NCI-H748 treated with DMSO at 0.1 percent for 48 hours (cell line): ENCODE data around the gene UBA3.

ENCODE experiments used
- DNase-seq: peaks from one replicate; lab custom pipeline; 2025; lab: John Stamatoyannopoulos, UW

UBA3 gene

GRCh38 chr3:69011096-69011730 lies 69.0 kb downstream of the UBA3 start:
- DNase-seq, result no peak

GRCh38 chr3:69009559-69010410 lies 70.4 kb downstream of the UBA3 start:
- no peak for DNase-seq

- DNase-seq, result no peak
Measured at GRCh38 chr3:69008980-69009379, 71.2 kb downstream of the UBA3 start.

- no peak for DNase-seq
Measured at GRCh38 chr3:69005791-69006482, 74.2 kb downstream of the UBA3 start.

- DNase-seq, result no peak
Measured at GRCh38 chr3:69005071-69005790, 74.9 kb downstream of the UBA3 start.
